Caco-2 (cell line): Measurements from ENCODE around the gene SLC39A9. TPM values are rescaled to one million over a fixed set of nuclear protein-coding genes. Genes with fewer than 3 reads are reported as not detected.

Source experiments
- BruUV-seq: library from RNA; stranded (reverse); fragments of 400-500 nt; replicated peaks from 2 replicates; lab custom pipeline; 2021; lab: Mats Ljungman, UMichigan
- CTCF ChIA-PET: fragments of 300-600 bp; sonication (Branson Sonifier 250); formaldehyde crosslinking; loops from one replicate; lab custom pipeline; 2022; ENCODE audit warnings: antibody characterized with exemption; lab: Charles Lee
- POLR2A ChIA-PET: fragments of 300-600 bp; sonication (Branson Sonifier 250); formaldehyde crosslinking; loops from one replicate; lab custom pipeline; 2022; ENCODE audit warnings: antibody characterized with exemption; lab: Charles Lee
- DNase-seq, 2 experiments: peaks; one replicate each; pipeline versions ENCODE4 v3.0.0 to v3.0.0-alpha.2; 2020 to 2022
- H3K27me3 ChIP-seq: replicated peaks from 2 replicates; pipeline ENCODE4 v1.6.0; 2011; ENCODE audit warnings: low read length; ENCODE audit not compliant: control insufficient read depth, insufficient read depth
- H3K36me3 ChIP-seq: 2 replicates; pipeline ENCODE4 v1.5.1; 2011; ENCODE audit warnings: low read length; ENCODE audit not compliant: control insufficient read depth, insufficient read depth
- H3K4me1 ChIP-seq: fragments of 250-450 bp; sonication (Bioruptor Pico); 2 replicates; pipeline ENCODE4 v1.5.1; 2020; ENCODE audit warnings: mild to moderate bottlenecking
- H3K4me3 ChIP-seq: 2 replicates; pipeline ENCODE4 v1.5.1; 2011; ENCODE audit warnings: low read depth, mild to moderate bottlenecking, control low read depth, low read length
- H3K9me3 ChIP-seq: fragments of 250-450 bp; sonication (Bioruptor Pico); 2 replicates; pipeline ENCODE4 v1.5.1; 2020; ENCODE audit warnings: mild to moderate bottlenecking, moderate library complexity
- H3K27ac Mint-ChIP-seq: one replicate; pipeline ENCODE4 v1.8.0; 2022; ENCODE audit warnings: mixed read lengths; ENCODE audit not compliant: unreplicated experiment
- H3K27me3 Mint-ChIP-seq: one replicate; pipeline ENCODE4 v1.8.0; 2022; ENCODE audit warnings: mixed read lengths; ENCODE audit not compliant: insufficient read depth, unreplicated experiment
- H3K36me3 Mint-ChIP-seq: one replicate; pipeline ENCODE4 v1.8.0; 2022; ENCODE audit warnings: mild to moderate bottlenecking, mixed read lengths; ENCODE audit not compliant: insufficient read depth, unreplicated experiment
- H3K4me1 Mint-ChIP-seq: one replicate; pipeline ENCODE4 v1.8.0; 2022; ENCODE audit warnings: low read depth, mixed read lengths; ENCODE audit not compliant: unreplicated experiment
- H3K4me3 Mint-ChIP-seq: one replicate; pipeline ENCODE4 v1.8.0; 2022; ENCODE audit warnings: mild to moderate bottlenecking, moderate library complexity, mixed read lengths; ENCODE audit not compliant: unreplicated experiment
- H3K9me3 Mint-ChIP-seq: one replicate; pipeline ENCODE4 v1.8.0; 2022; ENCODE audit warnings: mixed read lengths; ENCODE audit not compliant: unreplicated experiment
- CTCF ChIP-seq, 2 experiments: fragments of 200-600 bp in 1 of 2; IDR thresholded peaks; 1 replicate in 1 of 2; 2 replicates in 1 of 2; pipeline versions ENCODE4 v1.5.1 to v1.8.0; 2011 to 2022; ENCODE audit warnings: antibody characterized with exemption in 1 of 2, control low read depth in 1 of 2, inconsistent platforms in 1 of 2, low read depth in 1 of 2, low read length in 1 of 2, mild to moderate bottlenecking in 1 of 2, moderate library complexity in 1 of 2; ENCODE audit not compliant: insufficient read depth in 1 of 2, severe bottlenecking in 1 of 2, unreplicated experiment in 1 of 2
- intact Hi-C: fragments of 100-400 bp; cut with micrococcal nuclease; formaldehyde crosslinking; loops from one replicate; pipeline ENCODE4 v1.10.0; 2022; ENCODE audit not compliant: unreplicated experiment
- total RNA-seq: library from RNA; stranded (reverse); gene quantifications from 2 replicates; pipeline ENCODE4 v1.2.3, GENCODE V29; 2022

Gene SLC39A9
- total RNA-seq, 1 experiment from 2014 or later: 96.4 TPM

- POLR2A ChIA-PET: no interaction called here
- H3K36me3 Mint-ChIP-seq: no peaks in the 10 kb centered on the region
- intact Hi-C loops: no loop called here
These were observed 42.7 kb upstream of the SLC39A9 start for GRCh38 chr14:69355607-69356281.

GRCh38 chr14:69356903-69357543 lies 41.5 kb upstream of the SLC39A9 start:
- no peaks in the 10 kb centered on the region for H3K36me3 Mint-ChIP-seq
- intact Hi-C loops: no loop called here
- TF ChIP-seq CTCF (IDR thresholded peaks at IDR 0.05; ENCODE audit: insufficient read depth in 1 of 2, low read depth in 1 of 2, low read length in 1 of 2, severe bottlenecking in 1 of 2, unreplicated experiment in 1 of 2): no peak

More at GRCh38 chr14:69355607-69356281, 42.7 kb upstream of the SLC39A9 start:
- BruUV-seq: no TSS peak
- no peak for DNase-seq
- no peak overlapping the region for H3K27ac Mint-ChIP-seq
- Histone ChIP-seq H3K4me1 (peaks cover 3% of the 10 kb centered on the region; the same call in 1 of the 2 replicates), H3K36me3 (no peaks in the 10 kb centered on the region), H3K27me3 (no peaks in the 10 kb centered on the region), H3K4me3 (no peak overlapping the region), H3K9me3 (no peaks in the 10 kb centered on the region)
- H3K4me3 Mint-ChIP-seq: no peak overlapping the region
- H3K9me3 Mint-ChIP-seq: no peaks in the 10 kb centered on the region
- CTCF ChIA-PET: no interaction called here
- no peak for TF ChIP-seq CTCF (IDR thresholded peaks at IDR 0.05; ENCODE audit: insufficient read depth in 1 of 2, low read depth in 1 of 2, low read length in 1 of 2, severe bottlenecking in 1 of 2, unreplicated experiment in 1 of 2)
- H3K27me3 Mint-ChIP-seq: no peaks in the 10 kb centered on the region
- H3K4me1 Mint-ChIP-seq: no peaks in the 10 kb centered on the region

GRCh38 chr14:69357544-69358200 lies 40.8 kb upstream of the SLC39A9 start:
- CTCF ChIA-PET: interaction anchor here (0.8 to 1.2 kb wide), 2 partner anchors 96 to 98 kb away, joined by 3 read pairs; no protein-coding TSS in a partner anchor
- Mint-ChIP-seq H3K9me3 (no peaks in the 10 kb centered on the region), H3K27ac (no peak overlapping the region), H3K4me1 (no peaks in the 10 kb centered on the region), H3K4me3 (no peak overlapping the region), H3K36me3 (no peaks in the 10 kb centered on the region), H3K27me3 (no peaks in the 10 kb centered on the region)
- Histone ChIP-seq H3K4me3 (no peak overlapping the region), H3K4me1 (peaks cover 3% of the 10 kb centered on the region; the same call in 1 of the 2 replicates), H3K9me3 (no peaks in the 10 kb centered on the region), H3K27me3 (no peaks in the 10 kb centered on the region), H3K36me3 (no peaks in the 10 kb centered on the region)
- no peak for TF ChIP-seq CTCF (IDR thresholded peaks at IDR 0.05; ENCODE audit: insufficient read depth in 1 of 2, low read depth in 1 of 2, low read length in 1 of 2, severe bottlenecking in 1 of 2, unreplicated experiment in 1 of 2)
- BruUV-seq: no TSS peak
- POLR2A ChIA-PET: no interaction called here
- DNase-seq: no peak
- intact Hi-C loops: no loop called here

More at GRCh38 chr14:69356903-69357543, 41.5 kb upstream of the SLC39A9 start:
- H3K9me3 Mint-ChIP-seq: no peaks in the 10 kb centered on the region
- H3K36me3 ChIP-seq: no peaks in the 10 kb centered on the region
- BruUV-seq: no TSS peak
- H3K4me1 ChIP-seq: peaks cover 3% of the 10 kb centered on the region; the same call in 1 of the 2 replicates
- no peak for DNase-seq
- H3K27ac Mint-ChIP-seq: no peak overlapping the region
- H3K27me3 Mint-ChIP-seq: no peaks in the 10 kb centered on the region
- no peak overlapping the region for H3K4me3 ChIP-seq
- H3K4me3 Mint-ChIP-seq: no peak overlapping the region
- no peaks in the 10 kb centered on the region for H3K4me1 Mint-ChIP-seq
- no peaks in the 10 kb centered on the region for H3K27me3 ChIP-seq
- POLR2A ChIA-PET: no interaction called here
- CTCF ChIA-PET: interaction anchor here (0.7 to 1.2 kb wide), 2 partner anchors 94 to 96 kb away, joined by 3 to 7 read pairs; no protein-coding TSS in a partner anchor
- no peaks in the 10 kb centered on the region for H3K9me3 ChIP-seq
